ENCODE measurements around the gene FLT3LG.
"Not testable (repeated sequence)": the region's sequence is repeated elsewhere in the genome, so short reads cannot be mapped to it uniquely, and the experiment has no call there.

Gene FLT3LG

GRCh38 chr19:49455773-49456172 lies 18.2 kb upstream of the FLT3LG start:
- no peak for DNase-seq (ENCODE audit: low read depth)
- H3K4me3 ChIP-seq (ENCODE audit: low read length): no peak overlapping the region
- no peak for TF ChIP-seq CTCF (IDR thresholded peaks at IDR 0.05; ENCODE audit: insufficient read depth, low read depth, low read length, missing control alignments)

GRCh38 chr19:49456326-49456725 lies 17.7 kb upstream of the FLT3LG start:
- DNase-seq (ENCODE audit: low read depth): no peak
- no peak overlapping the region for H3K4me3 ChIP-seq (ENCODE audit: low read length)
- no peak for TF ChIP-seq CTCF (IDR thresholded peaks at IDR 0.05; ENCODE audit: insufficient read depth, low read depth, low read length, missing control alignments)

- TF ChIP-seq CTCF (IDR thresholded peaks at IDR 0.05; ENCODE audit: insufficient read depth, low read depth, low read length, missing control alignments): no peak
- no peak for DNase-seq (ENCODE audit: low read depth)
- H3K4me3 ChIP-seq (ENCODE audit: low read length): no peak overlapping the region
These were observed 15.5 kb upstream of the FLT3LG start for GRCh38 chr19:49458567-49458903.

GRCh38 chr19:49459388-49459787 lies 14.6 kb upstream of the FLT3LG start:
- no peak overlapping the region for H3K4me3 ChIP-seq (ENCODE audit: low read length)
- no peak for DNase-seq (ENCODE audit: low read depth)
- no peak for TF ChIP-seq CTCF (IDR thresholded peaks at IDR 0.05; ENCODE audit: insufficient read depth, low read depth, low read length, missing control alignments)

GRCh38 chr19:49461130-49461529 lies 12.9 kb upstream of the FLT3LG start:
- H3K4me3 ChIP-seq (ENCODE audit: low read length); DNase-seq (ENCODE audit: low read depth): not testable (repeated sequence)

- DNase-seq (ENCODE audit: low read depth): no peak
These were observed 12.4 kb upstream of the FLT3LG start for GRCh38 chr19:49461656-49462055.

GRCh38 chr19:49462492-49462891 lies 11.5 kb upstream of the FLT3LG start:
- DNase-seq (ENCODE audit: low read depth): no peak
- no peak overlapping the region for H3K4me3 ChIP-seq (ENCODE audit: low read length)
- no peak for TF ChIP-seq CTCF (IDR thresholded peaks at IDR 0.05; ENCODE audit: insufficient read depth, low read depth, low read length, missing control alignments)

More at GRCh38 chr19:49461656-49462055, 12.4 kb upstream of the FLT3LG start:
- TF ChIP-seq CTCF (IDR thresholded peaks at IDR 0.05; ENCODE audit: insufficient read depth, low read depth, low read length, missing control alignments): no peak
- H3K4me3 ChIP-seq (ENCODE audit: low read length): no peak overlapping the region

Measured in epithelial cell of esophagus (primary cell).